ENCODE results near the gene CACNA1D.
A peak's percentile ranks its signal among the peaks of the same experiment; 100 is the strongest.

Gene CACNA1D

GRCh38 chr3:53694666-53695323 is 200.4 kb downstream of the CACNA1D start:
- DNase-seq, result no peak

GRCh38 chr3:53695324-53695690 is 200.9 kb downstream of the CACNA1D start:
- no peak for DNase-seq

DNA sequence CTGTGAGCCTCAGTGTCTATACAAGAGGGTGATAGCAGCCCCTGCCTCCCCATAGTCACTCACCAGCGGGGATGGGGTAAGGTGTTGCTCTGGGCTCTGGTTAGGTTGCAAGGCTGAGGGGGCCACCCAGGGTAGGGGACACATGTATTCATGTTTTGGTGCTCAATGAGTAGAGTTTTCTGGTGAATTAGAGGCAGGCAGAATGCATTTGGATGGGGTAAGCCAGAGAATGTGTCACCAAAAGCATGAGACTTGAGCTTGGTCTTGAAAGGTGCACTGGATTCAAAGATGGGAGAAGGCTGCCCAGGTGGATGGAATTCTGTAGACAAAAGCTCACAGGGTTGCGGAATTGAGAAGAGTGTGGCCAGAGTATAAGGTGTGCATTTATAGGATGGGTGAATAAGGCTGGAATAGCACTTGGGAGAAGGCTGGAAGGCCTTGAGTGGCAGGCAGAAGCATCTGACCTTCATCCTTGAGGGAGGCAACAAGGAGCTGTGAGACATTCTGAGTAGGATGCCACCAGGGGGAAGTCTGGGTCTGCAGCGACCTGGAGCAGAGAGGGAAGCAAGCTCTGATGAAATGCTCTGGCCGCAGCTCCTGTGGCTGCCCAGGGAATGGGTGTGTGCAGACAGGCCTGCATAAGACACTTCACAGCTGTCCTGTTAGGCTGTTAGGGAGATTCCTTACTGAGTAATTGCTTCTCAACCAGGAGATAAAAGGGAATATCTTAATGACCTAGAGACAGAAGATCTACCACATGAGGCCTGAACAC is 202.2 kb downstream of the CACNA1D start:
- DNase-seq, result no peak

- no peak for DNase-seq
Measured at GRCh38 chr3:53700441-53700840, 206.0 kb downstream of the CACNA1D start.

DNA sequence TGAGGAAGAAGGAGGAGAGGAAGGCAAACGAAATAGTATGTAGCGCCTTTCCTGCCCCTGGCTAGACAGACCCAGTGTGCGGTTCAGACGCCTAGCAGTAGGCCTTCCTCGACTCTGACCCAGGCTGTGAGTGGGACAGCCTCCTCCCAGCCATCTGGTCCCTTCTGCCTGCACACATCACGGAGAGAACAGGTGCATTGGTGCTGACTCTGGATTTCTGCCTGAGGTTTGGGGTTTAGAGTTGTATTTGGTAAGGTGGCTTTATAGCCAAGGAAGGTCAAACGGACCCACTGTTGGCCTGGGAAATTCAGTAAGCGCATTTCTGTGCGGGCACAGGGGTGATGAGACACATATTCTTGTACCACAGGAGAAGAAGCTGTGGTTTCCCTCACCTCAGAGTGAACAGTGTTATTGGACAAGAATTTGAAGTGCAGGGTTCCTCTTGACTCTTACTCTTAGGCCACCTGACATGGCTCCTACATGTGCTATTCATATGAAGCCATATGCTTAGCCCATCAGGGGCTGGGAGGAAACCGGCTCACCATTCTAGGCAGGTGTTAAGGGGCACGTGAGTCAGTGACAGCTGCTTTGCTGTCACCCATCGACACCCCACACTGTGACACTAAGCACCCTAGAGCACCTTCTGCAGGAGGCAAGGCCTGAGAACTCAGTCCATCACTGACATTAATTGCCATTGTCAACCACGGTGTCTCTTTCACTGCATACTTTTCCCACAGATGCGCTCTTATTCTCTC is 208.5 kb downstream of the CACNA1D start:
- no peak for DNase-seq

GRCh38 chr3:53703630-53704362 is 209.4 kb downstream of the CACNA1D start:
- DNase-seq, result no peak

DNA sequence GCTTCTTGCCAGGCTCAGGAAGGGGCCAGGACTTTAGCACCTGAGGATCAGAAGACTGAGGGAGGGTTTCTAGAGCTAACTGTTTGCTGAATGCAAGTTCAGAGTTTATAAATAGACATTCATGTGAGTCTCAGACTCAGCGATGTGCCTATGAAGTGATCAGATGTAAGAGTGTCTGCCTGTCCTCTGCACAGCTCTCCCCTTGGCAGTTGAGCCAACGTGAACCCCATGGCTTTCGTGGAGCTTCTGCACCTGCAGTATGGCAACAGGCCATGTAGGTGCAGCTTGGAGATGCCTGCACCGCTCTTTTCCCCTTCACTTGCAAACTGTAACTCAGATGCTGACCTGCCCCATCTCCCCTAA is 209.9 kb downstream of the CACNA1D start:
- DNase-seq, result no peak

DNA sequence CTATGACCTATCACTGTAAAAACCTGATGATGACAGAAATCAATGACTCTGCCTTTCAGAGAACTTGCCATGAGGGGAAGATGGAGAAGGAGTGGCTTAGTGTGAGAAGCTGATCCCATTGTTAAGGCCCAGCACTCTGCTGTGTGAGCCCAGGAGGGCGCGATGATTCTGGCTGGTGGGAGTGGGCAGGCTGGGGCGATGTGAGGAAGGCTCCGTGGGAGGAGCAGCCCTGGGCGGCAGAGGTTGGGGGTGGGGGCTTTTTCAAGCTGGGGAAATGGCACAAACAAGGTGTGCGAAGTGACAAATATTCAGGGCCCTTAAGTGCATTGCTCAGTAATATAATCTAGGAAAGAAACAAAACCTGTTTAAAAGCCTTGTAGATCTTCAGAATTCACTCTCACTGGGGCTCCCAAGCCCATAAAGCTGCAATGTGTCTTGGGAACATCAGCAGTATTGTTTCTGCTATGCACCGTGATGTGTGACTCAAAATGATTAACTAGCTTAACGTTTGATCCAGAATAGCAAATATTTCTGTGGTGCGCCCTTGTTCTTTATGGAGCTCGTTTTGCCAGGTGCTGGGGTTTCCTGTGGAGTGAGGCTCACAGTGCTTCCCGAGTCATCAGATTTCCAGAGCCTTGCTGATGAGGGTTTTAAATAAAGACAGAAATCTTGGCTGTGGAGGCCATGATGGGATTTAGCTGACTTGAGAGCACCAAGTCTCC is 210.8 kb downstream of the CACNA1D start:
- DNase-seq, result no peak

DNA sequence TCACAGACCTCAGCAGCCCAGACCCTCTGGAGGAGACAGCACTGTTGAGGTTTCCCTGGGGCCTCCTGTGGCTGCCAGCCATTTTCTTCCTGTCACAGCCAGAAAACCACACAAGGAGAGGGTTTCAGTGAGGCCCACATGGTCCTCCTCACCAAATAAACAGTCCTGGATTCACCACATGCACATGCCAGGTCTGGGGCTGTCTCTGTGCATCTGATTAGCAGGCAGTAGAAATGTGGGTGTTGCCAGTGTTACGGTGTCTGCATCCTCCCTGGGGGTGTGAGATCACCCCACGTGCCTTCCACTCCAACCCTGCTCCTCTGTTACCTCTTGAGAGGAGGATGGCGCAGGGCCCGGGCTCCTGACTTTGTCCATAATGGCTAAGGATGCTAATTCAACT is 211.4 kb downstream of the CACNA1D start:
- no peak for DNase-seq

DNA sequence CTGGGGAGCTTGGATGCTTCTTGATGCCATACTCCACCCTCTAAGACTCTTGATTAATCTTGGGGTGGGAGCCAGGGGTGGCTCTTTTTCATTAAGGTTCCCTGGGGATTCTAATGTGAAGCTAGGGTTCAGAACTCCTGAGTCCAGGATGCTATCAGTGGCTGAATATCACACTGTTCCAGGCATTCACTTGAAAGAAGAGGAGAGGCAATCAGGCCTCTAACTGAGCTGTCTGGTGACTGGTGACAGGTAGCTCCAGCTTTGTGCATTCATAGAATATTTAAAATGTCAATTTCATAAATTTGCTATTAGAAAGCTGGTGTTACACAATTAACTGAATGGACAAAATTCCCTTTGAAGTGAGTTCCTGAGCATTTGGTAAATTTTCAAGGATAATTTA is 212.8 kb downstream of the CACNA1D start:
- no peak for DNase-seq

GRCh38 chr3:53708001-53708621 is 213.7 kb downstream of the CACNA1D start:
- no peak for DNase-seq

DNA sequence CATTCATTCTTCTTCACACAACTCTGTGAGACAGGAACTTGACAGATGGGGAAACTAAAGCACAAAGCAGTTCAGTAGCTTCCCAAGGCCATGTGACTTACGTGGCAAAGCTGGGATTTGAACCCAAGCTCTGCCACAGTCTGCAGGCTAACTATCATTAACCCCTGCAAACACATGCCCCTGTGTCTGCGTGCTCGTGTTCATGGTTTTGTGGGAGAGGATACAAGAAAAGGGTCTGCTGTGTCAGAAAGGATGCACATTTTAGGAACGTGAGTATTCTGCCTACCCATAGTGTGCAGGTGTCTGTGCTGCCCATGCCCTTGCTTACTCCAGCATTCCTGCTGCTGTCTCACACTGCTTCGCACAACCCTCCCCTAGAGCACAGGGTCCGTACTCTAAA is 214.8 kb downstream of the CACNA1D start:
- no peak for DNase-seq

- peak; percentile 61 for DNase-seq
Measured at GRCh38 chr3:53709860-53710674, 215.7 kb downstream of the CACNA1D start.

GRCh38 chr3:53711387-53711786 is 217.0 kb downstream of the CACNA1D start:
- DNase-seq, result no peak

- DNase-seq, result no peak
Measured at GRCh38 chr3:53712817-53713388, 218.5 kb downstream of the CACNA1D start.

GRCh38 chr3:53713626-53714025 is 219.2 kb downstream of the CACNA1D start:
- no peak for DNase-seq

GRCh38 chr3:53715815-53716483 is 221.5 kb downstream of the CACNA1D start:
- DNase-seq, result no peak

- DNase-seq, result no peak
Measured at GRCh38 chr3:53716998-53717397, 222.6 kb downstream of the CACNA1D start.

- DNase-seq, result no peak
Measured at GRCh38 chr3:53718462-53718861, 224.1 kb downstream of the CACNA1D start.

DNA sequence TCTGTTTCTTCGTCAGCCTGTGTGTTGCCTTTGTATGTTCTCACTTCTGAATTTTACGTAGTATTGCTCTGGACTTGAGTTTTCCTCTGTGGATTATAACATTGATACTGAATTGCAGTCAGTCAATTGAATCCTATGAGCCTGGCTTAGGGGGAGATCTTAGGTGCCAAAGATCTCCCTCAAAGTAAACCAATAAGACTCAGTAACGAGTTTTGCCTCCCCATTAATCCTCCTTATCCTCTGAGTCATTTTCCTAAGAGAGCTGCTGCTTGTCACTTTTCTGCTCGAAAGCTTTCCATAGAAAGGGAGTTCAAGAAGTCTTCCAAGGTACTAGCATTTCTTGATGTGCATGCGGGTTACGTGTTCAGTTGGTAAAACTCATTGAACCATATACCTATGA is 225.4 kb downstream of the CACNA1D start:
- DNase-seq, result no peak

Data from activated naive CD4-positive, alpha-beta T cell treated with Interleukin-2 at 50 U/mL for 16 hours (primary cell).